ENCODE results near the gene TMEM63C. TPM values are rescaled to one million over a fixed set of nuclear protein-coding genes. Genes with fewer than 3 reads are reported as not detected.

The TMEM63C gene
- total RNA-seq, 1 experiment from 2014 or later, result 5.7 TPM

DNA sequence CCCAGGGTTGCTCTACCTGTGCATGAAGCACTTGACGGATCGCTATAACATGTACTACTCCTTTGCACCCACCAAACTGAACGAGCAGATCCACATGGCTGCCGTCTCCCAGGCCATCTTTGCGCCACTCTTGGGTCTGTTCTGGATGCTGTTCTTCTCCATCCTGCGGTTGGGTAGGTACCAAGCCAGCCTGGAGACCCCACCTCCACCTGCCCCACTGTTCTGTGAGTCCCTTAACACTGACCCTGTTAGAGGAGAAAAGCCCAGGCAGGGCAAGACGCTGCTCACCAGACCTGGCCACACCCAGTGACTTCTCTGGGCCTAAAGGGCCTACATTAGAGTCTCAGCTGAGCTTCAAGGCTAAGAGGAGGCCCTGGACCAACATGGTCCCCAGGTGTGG lies 67.7 kb downstream of the TMEM63C start:
- H3K27ac ChIP-seq (ENCODE audit: low read depth, low read length), result no peak overlapping the region
- no peak overlapping the region for H3K4me3 ChIP-seq (replicated peaks in 1 of 2; ENCODE audit: low read depth in 1 of 2, low read length in 2 of 2)
- no peak for ATAC-seq
- no peaks in the 10 kb centered on the region for H3K9me2 ChIP-seq (ENCODE audit: insufficient read depth)
- H3K36me3 ChIP-seq (ENCODE audit: control insufficient read depth in 1 of 2, insufficient read depth in 2 of 2, low read length in 2 of 2), result no peaks in the 10 kb centered on the region
- no peak overlapping the region for H3K4me2 ChIP-seq (ENCODE audit: low read length)
- ChIA-PET RAD21 (ENCODE audit: low non-redundant PET in 1 of 2, low total read pairs in 2 of 2, uncharacterized antibody in 2 of 2, unreplicated experiment in 2 of 2) (no interaction called here), POLR2A (no interaction called here), CTCF (no interaction called here)
- no peak overlapping the region for H3K9ac ChIP-seq (ENCODE audit: low read length)
- H3K27me3 ChIP-seq (ENCODE audit: insufficient read depth, low read length), result no peaks in the 10 kb centered on the region
- no peaks in the 10 kb centered on the region for H3K79me2 ChIP-seq (ENCODE audit: insufficient read depth, low read length)
- no peak for DNase-seq (ENCODE audit: low read depth, low spot score)
- no peak overlapping the region for H2AFZ ChIP-seq (ENCODE audit: low read depth, low read length, poor library complexity, severe bottlenecking)
- no peak for TF ChIP-seq ZFX (IDR thresholded peaks at IDR 0.05)
- no peak for TF ChIP-seq POLR2A (IDR thresholded peaks at IDR 0.05; ENCODE audit: borderline replicate concordance, extremely low read depth, insufficient read depth, insufficient read length)
- TF ChIP-seq SIN3A (IDR thresholded peaks at IDR 0.05; ENCODE audit: low read depth), result no peak
- no peak for TF ChIP-seq JUND (IDR thresholded peaks at IDR 0.05)
- TF ChIP-seq SP1 (IDR thresholded peaks at IDR 0.05; ENCODE audit: low read depth), result no peak
- no peak for TF ChIP-seq POLR2AphosphoS5 (IDR thresholded peaks at IDR 0.05; ENCODE audit: low read depth, low read length)
- no peak for TF ChIP-seq EGR1 (IDR thresholded peaks at IDR 0.05; ENCODE audit: low read depth)
- no peak for TF ChIP-seq YY1 (IDR thresholded peaks at IDR 0.05; ENCODE audit: extremely low read depth, insufficient replicate concordance, low read depth, low read length)
- no peak for TF ChIP-seq EZH2 (IDR thresholded peaks at IDR 0.05)
- no peak for TF ChIP-seq EZH2phosphoT487 (IDR thresholded peaks at IDR 0.05; ENCODE audit: borderline replicate concordance)
- no peaks in the 10 kb centered on the region for H3K4me1 ChIP-seq (ENCODE audit: control insufficient read depth in 1 of 2, insufficient read depth in 2 of 2, low read length in 2 of 2)
- H4K20me1 ChIP-seq (ENCODE audit: insufficient read depth), result no peaks in the 10 kb centered on the region
- intact Hi-C loops (cut with micrococcal nuclease), result no loop called here
- H3K9me3 ChIP-seq (ENCODE audit: control insufficient read depth in 1 of 2, insufficient read depth in 1 of 2, low read depth in 1 of 2, low read length in 2 of 2), result no peaks in the 10 kb centered on the region
- no TSS peak for BruUV-seq (replicated peaks)

DNA sequence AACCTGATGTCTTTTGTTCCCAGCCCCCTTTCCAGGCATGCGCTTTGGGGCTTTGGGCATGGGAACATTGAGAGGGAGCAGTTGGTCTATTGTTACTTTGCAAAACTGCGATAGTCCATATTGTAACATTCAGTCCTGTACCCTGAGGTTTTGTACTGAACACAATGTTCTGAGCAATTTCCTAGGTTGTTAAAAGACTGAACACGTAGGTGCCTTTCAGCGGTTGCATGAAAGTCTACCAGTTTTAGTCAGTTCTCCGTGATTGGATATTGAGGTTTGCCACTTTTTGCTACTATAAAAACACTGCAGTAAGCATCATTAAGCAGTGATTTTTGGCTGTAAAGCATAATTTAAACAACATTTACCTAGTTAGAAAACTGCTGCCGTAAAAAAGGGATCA lies 69.3 kb downstream of the TMEM63C start:
- no peak overlapping the region for H3K27ac ChIP-seq (ENCODE audit: low read depth, low read length)
- no peaks in the 10 kb centered on the region for H3K36me3 ChIP-seq (ENCODE audit: control insufficient read depth in 1 of 2, insufficient read depth in 2 of 2, low read length in 2 of 2)
- H3K9me2 ChIP-seq (ENCODE audit: insufficient read depth), result no peaks in the 10 kb centered on the region
- no peaks in the 10 kb centered on the region for H3K4me1 ChIP-seq (ENCODE audit: control insufficient read depth in 1 of 2, insufficient read depth in 2 of 2, low read length in 2 of 2)
- no peaks in the 10 kb centered on the region for H3K79me2 ChIP-seq (ENCODE audit: insufficient read depth, low read length)
- ChIA-PET RAD21 (ENCODE audit: low non-redundant PET in 1 of 2, low total read pairs in 2 of 2, uncharacterized antibody in 2 of 2, unreplicated experiment in 2 of 2) (no interaction called here), CTCF (no interaction called here), POLR2A (no interaction called here)
- no peaks in the 10 kb centered on the region for H3K9me3 ChIP-seq (ENCODE audit: control insufficient read depth in 1 of 2, insufficient read depth in 1 of 2, low read depth in 1 of 2, low read length in 2 of 2)
- no TSS peak for BruUV-seq (replicated peaks)
- no peak overlapping the region for H2AFZ ChIP-seq (ENCODE audit: low read depth, low read length, poor library complexity, severe bottlenecking)
- no peak overlapping the region for H3K4me3 ChIP-seq (replicated peaks in 1 of 2; ENCODE audit: low read depth in 1 of 2, low read length in 2 of 2)
- TF ChIP-seq SIN3A (IDR thresholded peaks at IDR 0.05; ENCODE audit: low read depth), result no peak
- no peak for TF ChIP-seq CBX3 (IDR thresholded peaks at IDR 0.05; ENCODE audit: low read depth)
- no peak for TF ChIP-seq JUND (IDR thresholded peaks at IDR 0.05)
- TF ChIP-seq FOSL1 (IDR thresholded peaks at IDR 0.05; ENCODE audit: low read depth), result no peak
- TF ChIP-seq EGR1 (IDR thresholded peaks at IDR 0.05; ENCODE audit: low read depth), result no peak
- TF ChIP-seq ELF1 (IDR thresholded peaks at IDR 0.05; ENCODE audit: borderline replicate concordance, low read depth), result no peak
- TF ChIP-seq ZFX (IDR thresholded peaks at IDR 0.05), result no peak
- TF ChIP-seq POLR2A (IDR thresholded peaks at IDR 0.05; ENCODE audit: borderline replicate concordance, extremely low read depth, insufficient read depth, insufficient read length), result no peak
- no peak for TF ChIP-seq EZH2 (IDR thresholded peaks at IDR 0.05)
- no peak for TF ChIP-seq YY1 (IDR thresholded peaks at IDR 0.05; ENCODE audit: extremely low read depth, insufficient replicate concordance, low read depth, low read length)
- no peak for TF ChIP-seq EZH2phosphoT487 (IDR thresholded peaks at IDR 0.05; ENCODE audit: borderline replicate concordance)
- TF ChIP-seq POLR2AphosphoS5 (IDR thresholded peaks at IDR 0.05; ENCODE audit: low read depth, low read length), result no peak
- TF ChIP-seq TCF7L2 (IDR thresholded peaks at IDR 0.05; ENCODE audit: borderline replicate concordance, extremely low read depth, insufficient read depth, insufficient read length), result no peak
- TF ChIP-seq, protein P1, sequence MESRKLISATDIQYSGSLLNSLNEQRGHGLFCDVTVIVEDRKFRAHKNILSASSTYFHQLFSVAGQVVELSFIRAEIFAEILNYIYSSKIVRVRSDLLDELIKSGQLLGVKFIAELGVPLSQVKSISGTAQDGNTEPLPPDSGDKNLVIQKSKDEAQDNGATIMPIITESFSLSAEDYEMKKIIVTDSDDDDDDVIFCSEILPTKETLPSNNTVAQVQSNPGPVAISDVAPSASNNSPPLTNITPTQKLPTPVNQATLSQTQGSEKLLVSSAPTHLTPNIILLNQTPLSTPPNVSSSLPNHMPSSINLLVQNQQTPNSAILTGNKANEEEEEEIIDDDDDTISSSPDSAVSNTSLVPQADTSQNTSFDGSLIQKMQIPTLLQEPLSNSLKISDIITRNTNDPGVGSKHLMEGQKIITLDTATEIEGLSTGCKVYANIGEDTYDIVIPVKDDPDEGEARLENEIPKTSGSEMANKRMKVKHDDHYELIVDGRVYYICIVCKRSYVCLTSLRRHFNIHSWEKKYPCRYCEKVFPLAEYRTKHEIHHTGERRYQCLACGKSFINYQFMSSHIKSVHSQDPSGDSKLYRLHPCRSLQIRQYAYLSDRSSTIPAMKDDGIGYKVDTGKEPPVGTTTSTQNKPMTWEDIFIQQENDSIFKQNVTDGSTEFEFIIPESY (IDR thresholded peaks at IDR 0.05; ENCODE audit: extremely low read depth, insufficient replicate concordance, low read length), result no peak
- no peak for TF ChIP-seq ZNF274 (IDR thresholded peaks at IDR 0.05; ENCODE audit: low read depth, low read length)
- ATAC-seq (no peak), DNase-seq (ENCODE audit: low read depth, low spot score) (no peak)
- H3K4me2 ChIP-seq (ENCODE audit: low read length), result no peak overlapping the region
- H3K27me3 ChIP-seq (ENCODE audit: insufficient read depth, low read length), result no peaks in the 10 kb centered on the region
- intact Hi-C loops (cut with micrococcal nuclease), result no loop called here
- H3K9ac ChIP-seq (ENCODE audit: low read length), result no peak overlapping the region
- H4K20me1 ChIP-seq (ENCODE audit: insufficient read depth), result no peaks in the 10 kb centered on the region

Measured in HCT116 (cell line).